CD14-positive monocyte (primary cell): Measurements from ENCODE around the gene CHST14. TPM values are rescaled to one million over a fixed set of nuclear protein-coding genes. Genes with fewer than 3 reads are reported as not detected.

ENCODE experiments used
- DNase-seq, 3 donors: peaks; one replicate each; pipeline ENCODE4 v3.0.0-alpha.2; 2011 to 2022
- H2AFZ ChIP-seq: 2 replicates; pipeline ENCODE4 v1.6.0; 2012; ENCODE audit warnings: mild to moderate bottlenecking, low read depth, low read length, inconsistent platforms; ENCODE audit not compliant: insufficient read depth, poor library complexity, severe bottlenecking
- H3K27ac ChIP-seq, 2 donors: 1 replicate in 1 of 2; 2 replicates in 1 of 2; pipeline ENCODE4 v1.5.1; 2012 to 2013; ENCODE audit warnings: low read length in 2 of 2, control low read depth in 1 of 2, inconsistent platforms in 1 of 2, low read depth in 1 of 2, mild to moderate bottlenecking in 1 of 2
- H3K27me3 ChIP-seq, 2 donors: one replicate each; pipeline versions ENCODE4 v1.6.0 to v1.6.1; 2011 to 2013; ENCODE audit warnings: low read length in 2 of 2; ENCODE audit not compliant: control insufficient read depth in 2 of 2, insufficient read depth in 2 of 2
- H3K36me3 ChIP-seq, 2 donors: replicated peaks in 1 of 2; 1 replicate in 1 of 2; 2 replicates in 1 of 2; pipeline versions ENCODE4 v1.5.1 to v1.6.1; 2012 to 2013; ENCODE audit warnings: low read length in 2 of 2, control low read depth in 1 of 2, inconsistent platforms in 1 of 2, mild to moderate bottlenecking in 1 of 2; ENCODE audit not compliant: insufficient read depth in 2 of 2, control insufficient read depth in 1 of 2
- H3K4me1 ChIP-seq, 2 donors: 1 replicate in 1 of 2; 2 replicates in 1 of 2; pipeline versions ENCODE4 v1.5.1 to v1.6.1; 2012 to 2013; ENCODE audit warnings: low read length in 2 of 2, control low read depth in 1 of 2, inconsistent platforms in 1 of 2, mild to moderate bottlenecking in 1 of 2, moderate library complexity in 1 of 2; ENCODE audit not compliant: insufficient read depth in 2 of 2, control insufficient read depth in 1 of 2
- H3K4me2 ChIP-seq: replicated peaks from 2 replicates; pipeline ENCODE3; 2012; ENCODE audit warnings: low read length, moderate library complexity, mild to moderate bottlenecking; ENCODE audit not compliant: poor library complexity, severe bottlenecking; ENCODE audit errors: extremely low read depth
- H3K4me3 ChIP-seq, 3 experiments: fragments of 200-600 bp in 1 of 3; sonication (generic) in 1 of 3; replicated peaks in 1 of 3; 1 replicate in 2 of 3; 2 replicates in 1 of 3; pipeline ENCODE4 v1.5.1; 2011 to 2013; ENCODE audit warnings: low read length in 3 of 3, mild to moderate bottlenecking in 3 of 3, control low read depth in 2 of 3, low read depth in 2 of 3, inconsistent platforms in 1 of 3, moderate library complexity in 1 of 3
- H3K79me2 ChIP-seq: 2 replicates; pipeline ENCODE4 v1.6.0; 2012; ENCODE audit warnings: mild to moderate bottlenecking, control low read depth, inconsistent platforms, low read length, moderate library complexity; ENCODE audit not compliant: insufficient read depth
- H3K9ac ChIP-seq: 2 replicates; pipeline ENCODE4 v1.6.0; 2017; ENCODE audit warnings: low read length, mild to moderate bottlenecking; ENCODE audit not compliant: insufficient read depth, poor library complexity, severe bottlenecking
- H3K9me3 ChIP-seq, 2 donors: replicated peaks in 1 of 2; 1 replicate in 1 of 2; 2 replicates in 1 of 2; pipeline versions ENCODE4 v1.5.1 to v1.6.1; 2012 to 2013; ENCODE audit warnings: low read length in 2 of 2, control low read depth in 1 of 2; ENCODE audit not compliant: control insufficient read depth in 1 of 2, insufficient read depth in 1 of 2
- H4K20me1 ChIP-seq: 2 replicates; pipeline ENCODE4 v1.6.0; 2012; ENCODE audit warnings: mild to moderate bottlenecking, low read length, control low read depth, moderate library complexity; ENCODE audit not compliant: insufficient read depth
- H3K27ac Mint-ChIP-seq, 7 donors: one replicate each; pipeline ENCODE4 v1.8.0; 2020; ENCODE audit warnings: mild to moderate bottlenecking in 7 of 7, mixed read lengths in 7 of 7, moderate library complexity in 6 of 7, inconsistent platforms in 2 of 7
- H3K27me3 Mint-ChIP-seq, 3 donors: one replicate each; pipeline ENCODE4 v1.8.0; 2021 to 2022; ENCODE audit warnings: low read depth in 3 of 3, mild to moderate bottlenecking in 3 of 3, mixed read lengths in 3 of 3, moderate library complexity in 3 of 3, inconsistent platforms in 1 of 3
- H3K36me3 Mint-ChIP-seq, 2 donors: one replicate each; pipeline ENCODE4 v1.8.0; 2020; ENCODE audit warnings: mixed read lengths in 2 of 2, inconsistent platforms in 1 of 2, mild to moderate bottlenecking in 1 of 2
- H3K4me1 Mint-ChIP-seq: one replicate; pipeline ENCODE4 v1.8.0; 2020; ENCODE audit warnings: mild to moderate bottlenecking, mixed read lengths
- H3K4me3 Mint-ChIP-seq, 2 donors: one replicate each; pipeline ENCODE4 v1.8.0; 2020; ENCODE audit warnings: mild to moderate bottlenecking in 2 of 2, mixed read lengths in 2 of 2, moderate library complexity in 1 of 2
- H3K9me3 Mint-ChIP-seq, 7 donors: one replicate each; pipeline ENCODE4 v1.8.0; 2020 to 2022; ENCODE audit warnings: mixed read lengths in 7 of 7, mild to moderate bottlenecking in 6 of 7, moderate library complexity in 6 of 7, inconsistent platforms in 2 of 7
- CTCF ChIP-seq: fragments of 200-600 bp; IDR thresholded peaks from one replicate; pipeline ENCODE4 v1.8.0; 2022; ENCODE audit warnings: antibody characterized with exemption, mild to moderate bottlenecking
- WGBS: methylation state at CpG from one replicate; pipeline ENCODE4 v1.1.5; 2013; ENCODE audit warnings: missing lambda C conversion rate; ENCODE audit not compliant: insufficient coverage; 5-methylcytosine and 5-hydroxymethylcytosine counted together
- intact Hi-C, 2 donors: fragments of 100-400 bp; cut with micrococcal nuclease; formaldehyde crosslinking; loops; one replicate each; pipeline versions ENCODE4 v1.15.0 to v1.15.1; 2023
- polyA plus RNA-seq, 3 donors: library from polyadenylated mRNA; depleted of rRNA in 1 of 3; unstranded in 2 of 3; stranded (reverse) in 1 of 3; fragments of 300-500 nt in 2 of 3; fragments of >200 nt in 1 of 3; fragmentation: Illumina TruSeq in 2 of 3; gene quantifications; 1 replicate in 2 of 3; 2 replicates in 1 of 3; pipeline ENCODE4 v1.2.3, GENCODE V29; 2012 to 2021

CHST14 gene
- polyA plus RNA-seq, 3 donors: 0.85 to 5.2 (median 1.2) TPM

- Histone ChIP-seq H3K9ac (peak overlapping the region; percentile 77), H3K4me3 (peak overlapping the region; percentile 46 to 91 (median 72))
Observed at GRCh38 chr15:40469776-40470390, 901 bp upstream of the CHST14 start.

More at GRCh38 chr15:40469776-40470390, 901 bp upstream of the CHST14 start:
- Histone ChIP-seq H3K4me2 (peak overlapping the region; percentile 97), H3K79me2 (peaks cover 10% of the 10 kb centered on the region), H3K9me3 (no peaks in the 10 kb centered on the region), H3K27ac (peak overlapping the region; percentile 76 to 84), H3K4me1 (peaks cover 13 to 34% of the 10 kb centered on the region in 2 donors), H2AFZ (peak overlapping the region; percentile 87), H4K20me1 (no peaks in the 10 kb centered on the region), H3K27me3 (no peaks in the 10 kb centered on the region), H3K36me3 (peaks cover 7 to 17% of the 10 kb centered on the region in 2 donors)
- Mint-ChIP-seq H3K4me1 (peaks cover 27% of the 10 kb centered on the region), H3K27ac (peak overlapping the region; percentile 82 to 97 (median 94)), H3K9me3 (peaks cover 0 to 2% (median 0%) of the 10 kb centered on the region in 7 donors), H3K4me3 (peak overlapping the region; percentile 89 to 91), H3K36me3 (peaks cover 16 to 27% of the 10 kb centered on the region in 2 donors), H3K27me3 (peaks cover 2 to 5% (median 2%) of the 10 kb centered on the region in 3 donors)
- intact Hi-C loops: no loop called here
- WGBS: 91% methylated on average over 6 of the region's 7 CpGs
- no peak for TF ChIP-seq CTCF
- no peak for DNase-seq
